Neural progenitor cell (in vitro differentiated cells): ENCODE data around the gene SARDH.

Experiments used
- CTCF ChIP-seq: fragments of 200-600 bp; sonication (generic); IDR thresholded peaks from 2 replicates; pipeline ENCODE4 v1.5.1; 2017; ENCODE audit warnings: antibody characterized with exemption, mild to moderate bottlenecking
- EZH2 ChIP-seq: fragments of 200-600 bp; sonication (generic); IDR thresholded peaks from 2 replicates; pipeline ENCODE4 v1.6.1; 2017; ENCODE audit warnings: antibody characterized with exemption, mild to moderate bottlenecking, moderate library complexity
- EZH2phosphoT487 ChIP-seq: fragments of 200-600 bp; sonication (generic); IDR thresholded peaks from 2 replicates; pipeline ENCODE4 v1.6.1; 2017; ENCODE audit warnings: antibody characterized with exemption

GRCh38 chr9:133674091-133674490, 64.1 kb downstream of the SARDH start:
- TF ChIP-seq CTCF: no peak
- TF ChIP-seq EZH2: no peak
- no peak for TF ChIP-seq EZH2phosphoT487
